GM18517 (cell line): ENCODE data around the gene NKRF.

ENCODE experiments used
- ATAC-seq: cut with Tn5 transposase; IDR thresholded peaks from one replicate; pipeline ENCODE4 v1.9.1; 2021; ENCODE audit warnings: mild to moderate bottlenecking, moderate library complexity; ENCODE audit not compliant: unreplicated experiment

The NKRF gene

DNA sequence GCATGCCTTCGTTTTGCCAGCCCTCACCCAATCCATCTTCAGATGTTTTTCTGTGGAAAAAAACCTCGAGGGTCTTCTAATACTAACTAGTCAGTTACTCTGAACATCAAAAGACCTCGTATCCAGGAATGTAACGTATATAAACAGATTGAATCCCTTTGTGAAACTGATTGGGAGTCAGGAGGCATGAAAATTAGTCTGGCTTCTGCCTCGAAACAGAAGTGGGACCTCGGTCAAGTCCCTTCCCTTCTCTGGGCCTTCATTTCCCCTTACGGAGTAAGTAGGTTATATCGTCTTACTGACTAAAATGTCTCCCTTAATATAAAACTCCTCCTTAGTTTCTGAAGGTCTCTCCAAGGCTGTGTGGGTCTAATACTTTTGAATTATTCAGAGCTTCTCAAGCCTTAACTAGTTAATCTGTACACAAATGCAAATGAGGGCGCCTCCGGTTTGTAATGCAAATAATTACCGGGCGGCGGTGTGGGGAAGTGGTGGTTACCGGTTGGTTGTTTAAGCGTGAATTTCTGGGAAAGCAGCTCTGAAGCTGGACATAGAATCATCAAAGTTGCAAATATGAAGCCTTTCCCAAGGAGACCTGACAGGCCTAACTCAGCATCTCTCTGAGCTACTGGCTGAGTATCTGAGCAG is 11.4 kb upstream of the NKRF start:
- ATAC-seq = peak; percentile 61

DNA sequence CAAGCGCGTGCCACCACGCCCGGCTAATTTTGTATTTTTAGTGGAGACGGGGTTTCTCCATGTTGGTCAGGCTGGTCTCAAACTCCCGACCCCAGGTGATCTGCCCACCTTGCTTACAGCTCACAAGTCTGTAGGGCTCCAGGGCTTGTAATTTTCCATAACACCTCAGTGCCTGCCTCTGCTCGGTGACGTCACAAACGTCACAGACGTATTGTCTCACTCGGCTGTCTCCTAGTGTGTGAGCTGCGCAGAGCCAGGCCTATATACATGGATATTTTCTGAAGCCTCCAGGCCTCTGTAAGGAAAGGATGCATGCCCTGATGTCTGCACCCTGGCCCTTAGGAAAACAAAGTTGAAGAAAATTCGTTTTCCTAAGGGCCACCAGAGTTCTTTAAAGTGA is 8.6 kb upstream of the NKRF start:
- no peak for ATAC-seq

DNA sequence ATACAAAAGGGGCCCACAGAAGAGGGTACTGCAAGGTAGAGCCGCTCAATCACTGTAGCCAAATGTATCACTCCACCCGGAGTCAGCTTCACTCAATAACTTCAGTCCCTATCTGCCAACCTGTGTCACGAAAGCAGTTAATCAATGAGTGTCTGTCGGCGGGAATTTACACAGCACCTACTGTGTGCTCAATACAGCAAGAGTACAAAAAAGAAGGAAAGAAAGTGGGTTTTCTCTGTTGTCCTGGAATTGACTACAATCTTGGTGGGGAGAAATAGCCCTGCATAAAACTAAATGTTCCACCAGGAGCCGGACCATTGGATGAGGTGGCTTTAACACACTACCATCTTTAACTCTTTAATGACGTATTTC is 780 bp upstream of the NKRF start:
- no peak for ATAC-seq

DNA sequence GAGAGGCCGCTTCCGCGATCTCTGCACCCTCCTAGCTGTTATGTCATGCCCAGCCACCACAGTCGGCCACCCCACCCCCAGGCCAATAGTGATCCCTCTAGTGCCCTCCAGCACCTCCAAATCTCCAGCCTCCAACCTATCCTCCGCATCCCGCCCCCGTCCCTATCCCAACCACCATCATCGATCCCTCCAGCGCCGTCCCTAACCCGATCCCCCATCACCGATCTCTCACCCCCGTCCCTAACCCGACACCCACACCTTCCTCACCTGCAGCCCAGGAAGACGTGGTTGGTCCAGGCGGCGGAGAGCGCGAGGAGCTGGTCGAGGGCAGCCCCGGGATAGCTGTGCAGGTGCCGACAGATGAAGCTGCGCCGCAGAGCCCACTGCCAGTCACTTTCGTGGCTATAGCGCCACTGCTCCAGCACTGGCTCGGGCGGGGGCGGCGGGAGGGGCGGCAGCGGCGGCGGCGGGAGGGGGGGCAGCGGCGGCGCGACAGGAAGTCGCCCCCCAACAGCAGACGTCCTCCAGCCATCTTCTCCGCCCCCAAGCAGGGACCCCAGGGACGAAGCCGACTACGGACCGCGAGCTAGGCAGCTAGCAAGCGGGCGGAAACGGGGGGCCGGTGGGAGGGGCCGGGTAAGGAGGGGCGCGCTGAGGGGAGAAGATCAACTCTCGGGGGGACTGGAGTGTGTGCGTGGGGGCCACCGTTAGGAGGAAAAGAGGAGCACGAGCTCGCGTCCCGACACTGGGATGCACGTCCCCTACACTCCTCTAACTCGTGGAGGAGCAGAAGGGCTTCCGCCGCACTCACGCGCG is 552 bp downstream of the NKRF start:
- peak; percentile 3 for ATAC-seq

DNA sequence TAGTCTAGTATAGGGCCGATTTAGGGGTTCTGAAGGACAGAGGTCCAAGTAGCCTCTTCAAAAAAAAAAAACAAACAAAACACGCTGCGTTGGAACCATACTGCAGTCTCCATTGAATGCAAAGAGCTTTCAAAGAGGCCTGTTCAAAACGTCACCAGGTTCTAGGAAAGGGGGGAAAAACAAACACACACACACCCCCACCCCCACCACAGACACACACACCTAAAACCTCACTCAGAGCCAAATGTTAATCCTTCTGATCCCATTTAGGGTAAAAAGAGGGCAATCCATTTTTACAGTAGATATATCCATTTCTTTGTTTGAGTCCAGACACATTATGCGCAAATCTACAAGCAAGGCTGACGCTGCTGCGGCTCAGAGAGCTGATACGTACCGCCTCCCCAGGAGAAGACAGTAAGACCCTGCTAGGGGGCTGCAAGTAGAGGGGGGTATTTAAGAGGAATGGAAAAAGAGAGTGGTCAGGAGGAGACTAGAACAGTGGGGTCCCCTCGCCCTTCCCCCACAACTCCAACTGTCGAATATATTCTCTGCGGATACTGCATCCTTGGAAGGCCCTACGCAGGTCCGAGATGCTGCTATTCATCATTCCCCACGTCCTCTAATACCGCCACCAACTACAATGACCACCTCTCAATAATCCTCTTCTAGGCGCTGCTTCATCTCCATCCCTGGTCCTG is 1.3 kb downstream of the NKRF start:
- no peak for ATAC-seq

DNA sequence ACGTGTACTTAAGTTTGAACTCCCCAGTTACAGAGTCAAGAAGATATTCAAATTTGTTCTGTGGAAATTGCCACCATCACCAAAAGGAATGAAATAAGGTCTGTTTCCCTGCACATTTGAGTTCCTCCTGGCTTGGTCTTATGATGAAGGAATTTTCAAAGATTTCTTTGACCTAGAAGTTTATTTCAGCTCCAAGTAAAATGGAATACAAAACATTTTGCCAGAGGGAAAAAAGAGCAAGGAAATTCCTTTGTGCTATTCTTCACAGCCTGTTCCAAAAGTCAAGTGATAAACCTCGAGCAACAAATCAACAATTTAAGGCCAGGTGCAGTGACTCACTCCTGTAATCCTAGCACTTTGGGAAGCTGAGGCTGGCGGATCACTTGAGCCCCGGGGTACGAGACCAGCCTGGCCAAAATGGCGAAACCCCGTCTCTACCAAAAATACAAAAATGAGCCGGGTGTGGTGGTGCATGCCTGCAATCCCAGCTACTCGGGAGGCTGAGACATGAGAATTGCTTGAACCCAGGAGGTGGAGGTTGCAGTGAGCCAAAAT is 3.4 kb downstream of the NKRF start:
- no peak for ATAC-seq

DNA sequence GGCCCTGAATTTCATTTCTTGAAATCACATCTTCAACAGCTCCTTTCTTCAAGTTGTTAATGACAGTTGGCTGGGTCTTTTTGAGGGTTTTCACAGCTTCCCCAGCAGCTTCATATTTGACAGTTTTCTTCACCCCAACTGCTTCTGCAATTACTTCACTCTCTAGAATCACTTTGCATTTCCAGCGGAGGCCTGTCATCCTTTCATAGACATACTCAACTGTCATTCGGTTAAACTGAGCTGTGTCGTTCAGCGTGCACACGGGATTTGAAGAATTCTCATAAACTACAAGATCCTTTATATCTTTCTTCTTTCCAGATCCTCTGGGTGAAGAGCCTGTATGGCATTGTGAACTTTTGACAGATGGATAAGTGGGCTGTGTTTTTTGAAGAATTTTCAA is 16.4 kb downstream of the NKRF start:
- ATAC-seq = no peak

DNA sequence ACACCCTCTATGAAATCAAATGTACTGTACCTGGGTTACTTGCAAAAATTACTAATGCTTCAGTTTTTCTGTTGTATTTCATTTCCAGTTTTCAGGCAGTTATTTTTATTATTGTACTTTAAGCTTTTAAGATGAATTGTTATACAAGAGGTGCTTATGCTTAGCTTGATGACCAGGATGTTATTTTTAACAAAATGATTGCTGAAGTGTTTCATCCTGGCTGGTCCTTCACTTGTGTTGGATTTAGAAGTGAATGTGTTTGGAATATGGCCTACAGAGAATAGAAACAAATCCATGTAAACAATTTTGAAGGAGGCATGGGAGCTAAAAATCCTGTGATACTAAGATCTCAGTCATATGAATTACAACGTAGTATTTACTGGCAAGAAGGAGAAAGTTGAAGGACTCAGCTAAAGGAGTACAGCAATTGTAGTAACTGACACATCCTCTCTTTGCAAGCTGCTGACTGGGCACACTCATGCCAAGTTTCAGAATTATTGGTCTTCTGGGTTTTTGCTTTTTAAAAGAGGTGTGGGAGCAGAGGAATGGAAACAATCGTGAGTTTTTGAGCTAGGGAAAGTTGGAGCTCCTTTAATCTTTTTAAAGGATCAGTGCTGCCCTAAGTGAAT is 22.7 kb downstream of the NKRF start:
- no peak for ATAC-seq

DNA sequence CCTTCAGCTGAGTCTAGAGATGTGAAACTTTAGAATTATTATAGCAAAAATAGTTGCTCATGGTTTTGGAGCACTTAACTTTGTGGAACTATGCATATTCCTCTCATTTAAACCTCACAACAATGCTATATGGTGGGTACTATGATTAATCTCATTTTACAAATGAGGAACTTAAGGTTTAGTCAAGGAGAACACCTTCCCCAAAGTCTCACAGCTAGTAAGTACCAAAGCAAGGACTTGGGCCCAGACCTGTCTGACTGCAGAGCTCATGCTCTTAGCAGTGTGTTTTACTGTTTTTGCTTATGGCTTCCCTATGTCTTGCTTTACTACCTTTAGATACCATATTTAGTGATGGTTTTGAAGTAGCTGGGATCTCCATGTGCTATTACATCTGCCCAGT is 26.8 kb downstream of the NKRF start:
- no peak for ATAC-seq

DNA sequence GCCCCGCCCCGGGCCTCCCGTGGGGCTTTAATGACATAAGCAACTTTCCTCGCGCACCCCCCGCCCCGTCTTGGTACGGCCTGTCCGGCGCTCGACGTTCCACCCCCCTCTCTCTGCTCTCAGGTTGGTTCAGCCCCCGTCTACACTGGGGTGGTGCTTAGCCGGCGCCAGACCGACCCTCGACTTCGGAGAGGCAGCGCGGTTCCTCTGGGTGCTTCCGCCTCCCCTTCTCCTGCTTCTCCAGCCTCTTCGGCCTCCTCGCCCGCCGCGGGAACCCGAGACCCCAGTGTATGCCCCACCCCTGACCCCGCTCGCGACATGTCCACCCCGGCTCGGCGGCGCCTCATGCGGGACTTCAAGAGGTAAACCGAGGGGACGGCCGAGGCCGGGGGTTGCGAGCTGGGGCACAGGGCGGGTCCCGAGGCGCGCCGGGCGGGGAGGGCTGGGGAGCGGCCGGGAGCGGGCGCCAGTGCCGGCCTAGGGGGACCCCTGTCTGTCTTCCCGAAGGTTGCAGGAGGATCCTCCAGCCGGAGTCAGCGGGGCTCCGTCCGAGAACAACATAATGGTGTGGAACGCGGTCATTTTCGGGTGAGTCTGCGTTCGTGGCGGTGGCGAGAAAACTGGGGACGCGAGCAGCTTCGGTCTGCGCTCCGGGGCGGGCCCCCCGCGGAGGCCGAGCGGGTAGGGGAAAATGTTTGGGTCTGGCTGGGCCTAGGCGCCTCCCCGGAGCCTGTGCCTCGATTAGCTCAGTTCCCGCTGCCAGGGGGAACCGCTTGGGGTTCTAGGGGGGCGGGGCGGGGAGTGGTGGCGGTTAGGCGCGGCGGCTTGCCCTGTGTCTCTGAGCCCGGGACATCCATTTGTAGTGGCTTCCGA is 31.6 kb downstream of the NKRF start, which contains the start of gene UBE2A:
TSS of gene UBE2A (plus strand) at position 170 of the 873 bp plus-strand sequence. CDS start at position 319, 149 bp downstream.
- ATAC-seq = peak; percentile 78

DNA sequence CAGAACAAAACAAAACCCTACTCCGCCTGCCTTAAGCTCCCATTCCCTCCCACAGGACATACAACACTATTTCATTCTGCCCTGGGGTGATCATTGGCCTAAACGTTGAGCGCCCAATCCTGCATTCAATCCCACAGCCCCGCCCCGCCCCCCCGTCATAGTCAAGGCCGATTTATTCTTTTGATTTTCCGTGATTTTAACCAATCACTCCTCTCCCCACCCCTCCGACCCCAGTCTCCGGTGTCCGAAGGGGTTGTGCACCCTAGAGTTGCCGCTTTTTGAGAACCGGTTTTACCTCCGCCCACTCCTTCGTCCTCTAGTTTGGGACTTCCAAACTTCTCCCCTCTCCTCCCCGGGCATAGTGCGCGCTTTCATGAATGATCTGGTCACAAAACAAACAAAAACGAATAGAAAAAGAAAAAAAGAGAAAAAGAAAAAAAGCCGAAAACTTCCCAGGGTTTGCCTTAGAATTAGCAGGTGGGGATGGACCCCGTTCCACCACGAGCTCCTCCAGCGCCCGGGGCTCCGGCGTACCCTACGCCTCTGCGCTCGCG is 32.3 kb downstream of the NKRF start:
- ATAC-seq = peak; percentile 70

DNA sequence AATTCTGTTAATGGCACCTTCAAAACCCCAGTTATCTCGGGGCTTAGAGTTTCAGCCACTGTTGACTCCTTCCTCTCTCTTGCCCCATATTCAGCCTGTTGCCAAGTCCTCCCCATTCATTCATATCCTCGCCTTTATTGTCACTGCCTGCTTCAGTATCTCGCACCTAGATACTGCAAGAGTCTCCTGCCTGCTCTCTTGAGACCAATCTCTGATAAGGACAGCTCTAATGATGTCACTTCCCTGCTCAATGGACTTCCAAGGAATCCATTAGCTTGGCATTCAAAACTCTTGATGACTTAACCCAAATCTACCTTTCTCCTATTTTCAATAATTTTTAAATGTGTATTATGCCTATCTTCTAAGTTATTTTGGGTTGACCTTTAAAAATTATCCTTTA is 33.0 kb downstream of the NKRF start:
- ATAC-seq = no peak

DNA sequence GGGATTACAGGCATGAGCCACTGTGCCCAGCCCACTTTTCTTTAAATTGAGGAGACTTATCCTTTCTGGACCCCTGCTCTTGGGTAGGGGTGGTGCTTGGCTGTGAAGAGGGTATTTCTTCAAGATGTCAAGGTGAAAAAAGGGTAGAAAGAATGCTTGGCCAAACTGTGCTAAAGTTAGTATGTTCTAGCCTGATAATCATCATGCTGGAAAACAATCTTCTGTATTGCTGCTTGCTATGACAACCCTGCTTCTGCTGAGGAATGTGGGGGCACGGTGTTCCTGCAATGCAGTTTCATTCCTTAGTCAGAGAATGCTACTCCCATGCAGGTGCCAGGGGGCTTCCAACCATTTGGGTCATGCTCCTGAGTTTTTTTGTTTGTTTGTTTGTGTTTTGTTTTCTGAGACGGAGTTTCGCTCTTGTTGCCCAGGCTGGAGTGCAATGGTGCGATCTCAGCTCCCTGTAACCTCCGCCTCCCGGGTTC is 35.8 kb downstream of the NKRF start:
- ATAC-seq = no peak

DNA sequence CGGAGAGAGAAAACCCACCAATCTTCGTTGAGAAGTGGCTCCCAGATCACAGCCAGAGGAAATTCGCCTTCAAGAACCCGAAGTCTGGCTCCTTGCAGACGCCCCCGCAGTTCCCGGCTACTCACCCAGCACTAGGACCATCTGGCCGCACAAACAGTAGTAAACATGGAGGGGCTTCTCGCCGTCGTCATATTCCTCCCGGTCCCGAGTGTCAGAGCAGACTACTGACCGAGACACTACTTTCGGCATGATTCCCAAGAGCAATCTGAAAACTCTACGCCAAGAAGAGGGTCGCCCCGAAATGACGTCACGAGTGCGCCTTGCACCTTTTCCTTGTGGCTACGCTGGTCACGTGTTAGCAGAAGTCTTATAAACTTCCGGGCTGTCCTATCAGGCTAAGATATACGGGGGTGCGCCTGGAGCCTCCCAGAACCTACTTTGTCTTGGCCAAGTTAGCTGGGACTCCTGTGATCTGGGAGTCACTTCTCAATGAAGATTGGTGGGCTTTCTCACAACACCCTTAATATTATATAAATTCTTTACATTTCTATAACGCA is 41.0 kb downstream of the NKRF start, which contains the start of gene STEEP1:
TSS of gene STEEP1 (minus strand) at position 303 of the 557 bp plus-strand sequence. CDS start at position 249, 54 bp downstream.
- peak; percentile 88 for ATAC-seq

DNA sequence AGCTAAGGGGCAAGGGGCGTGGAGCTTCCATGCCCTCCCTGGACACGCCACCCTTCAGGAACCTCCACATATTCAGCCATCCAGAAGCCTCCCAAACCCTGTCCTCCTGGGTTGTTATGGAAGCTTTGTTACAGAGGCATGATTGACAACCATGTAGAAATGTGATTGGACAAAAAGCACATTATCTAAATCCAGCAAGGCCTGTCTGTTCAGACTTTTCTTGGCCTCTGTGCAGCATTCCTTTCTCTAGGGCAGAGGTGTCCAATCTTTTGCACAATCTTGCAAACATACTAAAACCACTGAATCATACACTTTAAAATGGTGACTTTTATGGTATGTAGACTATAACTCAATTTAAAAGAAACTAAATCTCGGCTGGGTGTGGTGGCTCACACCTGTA is 53.7 kb downstream of the NKRF start:
- ATAC-seq = no peak

DNA sequence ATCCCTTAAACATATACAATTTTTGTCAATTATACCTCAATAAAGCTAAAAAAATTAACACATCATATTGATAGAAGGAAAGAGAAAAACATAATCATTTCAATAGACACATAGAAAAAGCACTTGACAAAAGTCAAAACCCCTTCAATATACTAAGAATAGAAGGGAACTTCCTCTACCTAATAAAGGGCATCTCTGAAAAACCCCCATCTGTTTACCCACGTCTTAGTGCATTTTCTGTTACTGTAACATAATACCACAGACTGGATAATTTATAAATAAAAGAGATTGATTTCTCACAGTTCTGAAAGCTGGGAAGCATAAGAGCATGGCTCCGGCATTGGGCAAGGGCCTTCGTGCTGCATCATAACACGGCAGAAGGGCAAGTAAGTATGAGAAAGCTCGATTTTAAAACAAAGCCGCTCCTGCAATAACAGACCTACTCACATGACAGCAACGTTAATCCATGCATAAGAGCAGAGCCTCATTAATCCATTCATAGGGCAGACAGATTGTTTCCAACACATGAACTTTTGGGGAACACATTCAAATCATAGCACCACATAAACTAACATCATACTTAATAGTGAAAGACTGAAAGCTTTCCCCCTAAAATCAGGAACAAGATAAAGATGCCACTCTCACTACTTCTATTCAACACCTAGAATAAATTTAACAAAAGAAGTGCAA is 56.8 kb downstream of the NKRF start:
- ATAC-seq = no peak

DNA sequence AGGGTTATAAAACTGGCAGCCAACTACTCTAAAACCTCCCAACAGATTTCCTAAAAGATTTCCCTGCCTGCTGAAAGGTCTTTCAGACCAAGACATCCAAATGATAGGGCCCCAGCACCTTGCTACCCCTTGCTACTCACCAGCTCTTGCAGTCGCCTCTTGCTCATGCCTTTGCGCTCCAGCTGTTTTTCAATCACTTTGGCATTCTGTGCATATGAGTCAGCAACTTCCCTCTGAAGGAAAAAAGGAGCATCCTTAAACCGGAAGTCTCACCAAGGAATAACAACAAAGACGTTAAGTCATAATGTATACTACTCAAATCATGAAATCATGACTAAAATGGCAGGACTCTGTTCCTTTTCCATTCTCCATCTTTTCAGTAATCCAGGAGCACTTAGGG is 65.0 kb downstream of the NKRF start:
- no peak for ATAC-seq

DNA sequence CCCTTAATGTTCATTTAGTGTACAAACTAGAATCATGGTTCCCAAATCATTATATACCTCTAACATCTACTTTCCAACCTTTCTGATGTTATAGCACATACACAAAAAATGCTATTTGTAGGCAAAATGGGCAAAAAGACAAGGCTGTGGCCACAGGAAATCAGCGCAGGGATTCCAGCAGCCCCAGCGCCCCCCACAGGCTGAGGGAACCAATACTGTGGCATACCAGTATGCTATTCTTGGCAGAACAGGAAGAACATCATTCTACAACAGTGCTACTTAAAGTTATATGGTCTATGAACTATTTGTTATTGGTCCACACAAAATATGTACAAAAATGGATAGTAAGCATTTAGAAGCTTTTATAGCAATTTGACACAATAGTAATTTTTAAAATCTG is 66.4 kb downstream of the NKRF start:
- ATAC-seq = no peak
